ENCODE measurements around the gene RGS7. TPM values are rescaled to one million over a fixed set of nuclear protein-coding genes. Genes with fewer than 3 reads are reported as not detected.
"Not testable (repeated sequence)": the region's sequence is repeated elsewhere in the genome, so short reads cannot be mapped to it uniquely, and the experiment has no call there.

Gene RGS7
- total RNA-seq, 2 experiments from 2014 or later, result not detected

- no peaks in the 10 kb centered on the region for H3K4me1 Mint-ChIP-seq (ENCODE audit: low read depth)
- DNase-seq (no peak), ATAC-seq (no peak)
- H3K27me3 Mint-ChIP-seq (ENCODE audit: low read depth), result no peaks in the 10 kb centered on the region
- ChIA-PET CTCF (no interaction called here), POLR2A (no interaction called here)
- no peak overlapping the region for H3K4me3 Mint-ChIP-seq
- H3K36me3 Mint-ChIP-seq (ENCODE audit: low read depth), result no peaks in the 10 kb centered on the region
- no peaks in the 10 kb centered on the region for H3K9me3 Mint-ChIP-seq (ENCODE audit: insufficient read depth)
- no peak overlapping the region for H3K27ac Mint-ChIP-seq
These were observed 179.3 kb downstream of the RGS7 start for GRCh38 chr1:241177660-241178059.

GRCh38 chr1:241172486-241172885 is 184.5 kb downstream of the RGS7 start:
- no peak for ATAC-seq
- no peak overlapping the region for H3K4me3 Mint-ChIP-seq
- ChIA-PET POLR2A (no interaction called here), CTCF (no interaction called here)
- H3K36me3 Mint-ChIP-seq (ENCODE audit: low read depth), result no peaks in the 10 kb centered on the region
- no peaks in the 10 kb centered on the region for H3K4me1 Mint-ChIP-seq (ENCODE audit: low read depth)
- DNase-seq, result no peak
- H3K9me3 Mint-ChIP-seq (ENCODE audit: insufficient read depth), result no peaks in the 10 kb centered on the region
- H3K27me3 Mint-ChIP-seq (ENCODE audit: low read depth), result no peaks in the 10 kb centered on the region
- no peak overlapping the region for H3K27ac Mint-ChIP-seq

- Mint-ChIP-seq H3K27ac (no peak overlapping the region), H3K9me3 (ENCODE audit: insufficient read depth) (no peaks in the 10 kb centered on the region), H3K4me3 (no peak overlapping the region), H3K36me3 (ENCODE audit: low read depth) (no peaks in the 10 kb centered on the region), H3K27me3 (ENCODE audit: low read depth) (no peaks in the 10 kb centered on the region), H3K4me1 (ENCODE audit: low read depth) (no peaks in the 10 kb centered on the region)
- DNase-seq (no peak), ATAC-seq (no peak)
- CTCF ChIA-PET, result no interaction called here
- POLR2A ChIA-PET, result no interaction called here
These were observed 185.0 kb downstream of the RGS7 start for GRCh38 chr1:241171991-241172390.

GRCh38 chr1:241167121-241167630 is 189.8 kb downstream of the RGS7 start:
- ChIA-PET POLR2A (no interaction called here), CTCF (no interaction called here)
- Mint-ChIP-seq H3K36me3 (ENCODE audit: low read depth) (no peaks in the 10 kb centered on the region), H3K4me3 (no peak overlapping the region), H3K27ac (no peak overlapping the region), H3K27me3 (ENCODE audit: low read depth) (no peaks in the 10 kb centered on the region), H3K4me1 (ENCODE audit: low read depth) (no peaks in the 10 kb centered on the region), H3K9me3 (ENCODE audit: insufficient read depth) (no peaks in the 10 kb centered on the region)
- DNase-seq (no peak), ATAC-seq (no peak)

GRCh38 chr1:241166625-241167024 is 190.4 kb downstream of the RGS7 start:
- ChIA-PET POLR2A (no interaction called here), CTCF (no interaction called here)
- Mint-ChIP-seq H3K36me3 (ENCODE audit: low read depth) (no peaks in the 10 kb centered on the region), H3K9me3 (ENCODE audit: insufficient read depth) (no peaks in the 10 kb centered on the region), H3K27me3 (ENCODE audit: low read depth) (no peaks in the 10 kb centered on the region), H3K27ac (no peak overlapping the region), H3K4me3 (no peak overlapping the region), H3K4me1 (ENCODE audit: low read depth) (no peaks in the 10 kb centered on the region)
- DNase-seq (no peak), ATAC-seq (no peak)

- H3K9me3 Mint-ChIP-seq (ENCODE audit: insufficient read depth); DNase-seq; ATAC-seq; POLR2A ChIA-PET; H3K4me3 Mint-ChIP-seq; CTCF ChIA-PET; H3K27ac Mint-ChIP-seq; H3K27me3 Mint-ChIP-seq (ENCODE audit: low read depth); H3K36me3 Mint-ChIP-seq (ENCODE audit: low read depth); H3K4me1 Mint-ChIP-seq (ENCODE audit: low read depth): not testable (repeated sequence)
These were observed 191.7 kb downstream of the RGS7 start for GRCh38 chr1:241165256-241165655.

GRCh38 chr1:241163363-241163762 is 193.6 kb downstream of the RGS7 start:
- ChIA-PET CTCF (no interaction called here), POLR2A (no interaction called here)
- ATAC-seq (no peak), DNase-seq (no peak)
- H3K4me1 Mint-ChIP-seq (ENCODE audit: low read depth), result no peaks in the 10 kb centered on the region
- no peak overlapping the region for H3K4me3 Mint-ChIP-seq
- H3K36me3 Mint-ChIP-seq (ENCODE audit: low read depth), result no peaks in the 10 kb centered on the region
- H3K27ac Mint-ChIP-seq, result no peak overlapping the region
- no peaks in the 10 kb centered on the region for H3K9me3 Mint-ChIP-seq (ENCODE audit: insufficient read depth)
- no peaks in the 10 kb centered on the region for H3K27me3 Mint-ChIP-seq (ENCODE audit: low read depth)

- H3K27me3 Mint-ChIP-seq (ENCODE audit: low read depth), result no peaks in the 10 kb centered on the region
- CTCF ChIA-PET, result no interaction called here
These were observed 195.8 kb downstream of the RGS7 start for GRCh38 chr1:241161188-241161689.

GRCh38 chr1:241157435-241157834 is 199.6 kb downstream of the RGS7 start:
- POLR2A ChIA-PET, result no interaction called here
- no peaks in the 10 kb centered on the region for H3K9me3 Mint-ChIP-seq (ENCODE audit: insufficient read depth)
- H3K27me3 Mint-ChIP-seq (ENCODE audit: low read depth), result no peaks in the 10 kb centered on the region
- H3K36me3 Mint-ChIP-seq (ENCODE audit: low read depth), result no peaks in the 10 kb centered on the region
- no peak overlapping the region for H3K27ac Mint-ChIP-seq
- no peak overlapping the region for H3K4me3 Mint-ChIP-seq
- DNase-seq, result no peak
- no peaks in the 10 kb centered on the region for H3K4me1 Mint-ChIP-seq (ENCODE audit: low read depth)
- ATAC-seq, result no peak
- CTCF ChIA-PET, result no interaction called here

More at GRCh38 chr1:241161188-241161689, 195.8 kb downstream of the RGS7 start:
- POLR2A ChIA-PET, result no interaction called here
- ATAC-seq, result no peak
- no peak overlapping the region for H3K4me3 Mint-ChIP-seq
- no peaks in the 10 kb centered on the region for H3K4me1 Mint-ChIP-seq (ENCODE audit: low read depth)
- H3K36me3 Mint-ChIP-seq (ENCODE audit: low read depth), result no peaks in the 10 kb centered on the region
- no peak overlapping the region for H3K27ac Mint-ChIP-seq
- no peak for DNase-seq
- H3K9me3 Mint-ChIP-seq (ENCODE audit: insufficient read depth), result no peaks in the 10 kb centered on the region

GRCh38 chr1:241156231-241156965 is 200.6 kb downstream of the RGS7 start:
- CTCF ChIA-PET, result no interaction called here
- no peaks in the 10 kb centered on the region for H3K9me3 Mint-ChIP-seq (ENCODE audit: insufficient read depth)
- ATAC-seq (no peak), DNase-seq (no peak)
- POLR2A ChIA-PET, result no interaction called here
- H3K4me3 Mint-ChIP-seq, result no peak overlapping the region
- no peaks in the 10 kb centered on the region for H3K4me1 Mint-ChIP-seq (ENCODE audit: low read depth)
- no peaks in the 10 kb centered on the region for H3K27me3 Mint-ChIP-seq (ENCODE audit: low read depth)
- H3K27ac Mint-ChIP-seq, result no peak overlapping the region
- no peaks in the 10 kb centered on the region for H3K36me3 Mint-ChIP-seq (ENCODE audit: low read depth)

- ATAC-seq (no peak), DNase-seq (no peak)
- Mint-ChIP-seq H3K36me3 (ENCODE audit: low read depth) (no peaks in the 10 kb centered on the region), H3K27me3 (ENCODE audit: low read depth) (no peaks in the 10 kb centered on the region), H3K4me1 (ENCODE audit: low read depth) (no peaks in the 10 kb centered on the region), H3K9me3 (ENCODE audit: insufficient read depth) (no peaks in the 10 kb centered on the region), H3K27ac (no peak overlapping the region), H3K4me3 (no peak overlapping the region)
- ChIA-PET POLR2A (no interaction called here), CTCF (no interaction called here)
These were observed 211.1 kb downstream of the RGS7 start for GRCh38 chr1:241145881-241146280.

GRCh38 chr1:241143765-241144442 is 213.1 kb downstream of the RGS7 start:
- no peak for DNase-seq
- Mint-ChIP-seq H3K4me3 (no peak overlapping the region), H3K27ac (no peak overlapping the region), H3K4me1 (ENCODE audit: low read depth) (no peaks in the 10 kb centered on the region), H3K9me3 (ENCODE audit: insufficient read depth) (no peaks in the 10 kb centered on the region), H3K27me3 (ENCODE audit: low read depth) (no peaks in the 10 kb centered on the region), H3K36me3 (ENCODE audit: low read depth) (no peaks in the 10 kb centered on the region)
- no peak for ATAC-seq
- ChIA-PET CTCF (no interaction called here), POLR2A (no interaction called here)

All from activated CD8-positive, alpha-beta T cell treated with anti-CD3 and anti-CD28 coated beads, Interleukin-2, amount 10 ng/mL, durations not matched to agents 7 days and 5 days (primary cell).